ENCODE data around the gene CSF2. TPM values are rescaled to one million over a fixed set of nuclear protein-coding genes. Genes with fewer than 3 reads are reported as not detected.

CSF2 gene
- total RNA-seq, 1 donor from 2014 or later = not detected

DNA sequence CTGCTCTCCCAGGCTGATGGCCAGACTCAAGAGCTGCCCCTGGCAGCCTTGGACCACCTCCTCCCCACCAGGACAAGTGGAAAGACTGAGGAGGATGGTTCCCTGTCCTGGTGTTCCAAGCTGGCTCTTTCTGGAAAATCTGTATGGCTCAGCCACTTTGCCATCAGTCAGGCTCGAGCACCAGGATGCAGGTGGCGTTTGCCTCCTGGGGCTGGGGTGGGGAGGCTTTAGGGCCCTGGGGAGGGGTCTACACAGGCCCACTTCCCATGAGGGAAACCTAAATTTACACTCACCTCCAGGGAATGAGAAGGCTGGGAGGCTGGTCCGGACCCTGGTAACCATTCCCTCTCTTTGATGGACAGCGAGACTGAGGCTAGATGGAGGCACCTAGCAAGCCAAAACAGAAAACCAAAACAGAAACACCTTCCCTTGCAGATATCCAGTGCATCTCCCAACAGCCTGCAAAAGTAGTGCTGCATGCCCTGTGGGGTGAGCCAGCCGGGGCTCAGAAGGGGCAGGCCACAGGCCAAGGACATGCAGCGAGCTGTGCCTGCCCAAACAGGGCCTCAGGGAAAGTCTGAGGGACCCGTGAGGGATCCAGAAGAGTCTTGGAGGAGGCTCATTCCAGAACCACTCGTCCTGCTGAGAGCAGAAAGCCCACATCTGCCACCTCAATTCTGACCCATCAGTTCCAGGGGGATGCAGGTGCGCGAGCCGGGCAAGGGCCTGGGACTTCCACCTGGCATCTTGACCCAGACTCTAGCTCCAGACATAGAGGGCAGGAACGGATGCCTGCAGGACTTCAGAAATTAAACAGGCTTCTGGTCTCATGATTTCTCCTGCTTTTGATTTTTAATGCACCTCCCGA is 5.4 kb upstream of the CSF2 start:
- H3K36me3 ChIP-seq (ENCODE audit: control insufficient read depth, insufficient read depth, low read length) = no peaks in the 10 kb centered on the region
- H3K4me3 ChIP-seq (ENCODE audit: low read depth, low read length) = no peak overlapping the region
- TF ChIP-seq, protein P1, sequence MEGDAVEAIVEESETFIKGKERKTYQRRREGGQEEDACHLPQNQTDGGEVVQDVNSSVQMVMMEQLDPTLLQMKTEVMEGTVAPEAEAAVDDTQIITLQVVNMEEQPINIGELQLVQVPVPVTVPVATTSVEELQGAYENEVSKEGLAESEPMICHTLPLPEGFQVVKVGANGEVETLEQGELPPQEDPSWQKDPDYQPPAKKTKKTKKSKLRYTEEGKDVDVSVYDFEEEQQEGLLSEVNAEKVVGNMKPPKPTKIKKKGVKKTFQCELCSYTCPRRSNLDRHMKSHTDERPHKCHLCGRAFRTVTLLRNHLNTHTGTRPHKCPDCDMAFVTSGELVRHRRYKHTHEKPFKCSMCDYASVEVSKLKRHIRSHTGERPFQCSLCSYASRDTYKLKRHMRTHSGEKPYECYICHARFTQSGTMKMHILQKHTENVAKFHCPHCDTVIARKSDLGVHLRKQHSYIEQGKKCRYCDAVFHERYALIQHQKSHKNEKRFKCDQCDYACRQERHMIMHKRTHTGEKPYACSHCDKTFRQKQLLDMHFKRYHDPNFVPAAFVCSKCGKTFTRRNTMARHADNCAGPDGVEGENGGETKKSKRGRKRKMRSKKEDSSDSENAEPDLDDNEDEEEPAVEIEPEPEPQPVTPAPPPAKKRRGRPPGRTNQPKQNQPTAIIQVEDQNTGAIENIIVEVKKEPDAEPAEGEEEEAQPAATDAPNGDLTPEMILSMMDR (IDR thresholded peaks at IDR 0.05; ENCODE audit: insufficient read depth, low read length, severe bottlenecking) = no peak
- FAIRE-seq (no peak), DNase-seq (ENCODE audit: low read depth) (no peak)
- H3K27me3 ChIP-seq (ENCODE audit: control insufficient read depth, insufficient read depth, low read length) = peaks cover 3% of the 10 kb centered on the region

DNA sequence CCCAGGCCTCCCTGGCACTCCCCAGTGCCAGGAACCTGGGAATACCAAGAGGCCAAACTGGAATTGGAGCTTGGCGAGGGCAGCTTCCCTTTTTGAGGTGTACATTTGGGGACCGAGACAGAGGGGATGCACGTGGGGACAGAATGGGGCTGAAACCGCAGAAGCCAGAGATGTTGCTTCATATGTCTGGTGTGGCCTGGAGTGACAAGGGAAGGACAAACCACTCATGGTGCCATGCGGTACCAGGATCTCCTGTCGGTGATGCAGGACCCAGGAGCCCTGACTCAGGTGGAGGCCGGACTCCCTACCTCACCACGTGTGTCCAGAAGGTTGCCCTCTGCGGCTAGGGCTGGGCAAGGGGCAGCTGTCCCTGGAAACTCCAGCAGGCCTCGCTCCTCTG is 4.0 kb upstream of the CSF2 start:
- FAIRE-seq (no peak), DNase-seq (ENCODE audit: low read depth) (no peak)
- TF ChIP-seq, protein P1 (IDR thresholded peaks at IDR 0.05; ENCODE audit: insufficient read depth, low read length, severe bottlenecking) = no peak
- no peak overlapping the region for H3K4me3 ChIP-seq (ENCODE audit: low read depth, low read length)
- H3K27me3 ChIP-seq (ENCODE audit: control insufficient read depth, insufficient read depth, low read length) = peaks cover 3% of the 10 kb centered on the region
- H3K36me3 ChIP-seq (ENCODE audit: control insufficient read depth, insufficient read depth, low read length) = no peaks in the 10 kb centered on the region

DNA sequence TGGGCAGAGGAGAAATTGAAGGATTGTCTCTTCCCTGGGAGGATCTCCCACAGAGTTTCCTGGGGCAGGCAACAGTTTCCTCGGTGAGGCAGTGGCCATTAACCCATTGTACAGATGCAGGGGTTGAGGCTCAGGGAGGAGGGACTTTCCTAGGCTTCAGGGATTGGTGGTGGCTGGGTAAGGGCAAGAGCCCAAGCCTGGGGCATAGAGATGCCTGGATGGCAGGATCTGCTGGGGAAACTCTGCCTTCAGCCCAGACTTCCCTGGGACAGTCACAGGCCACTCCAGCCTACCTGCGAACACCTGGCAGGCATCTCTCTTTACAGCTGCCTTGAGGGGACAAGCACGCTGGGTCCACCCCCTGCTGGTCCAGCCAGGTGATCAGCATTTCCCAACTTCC is 3.6 kb upstream of the CSF2 start:
- FAIRE-seq = no peak
- no peak for DNase-seq (ENCODE audit: low read depth)
- TF ChIP-seq, protein P1 (IDR thresholded peaks at IDR 0.05; ENCODE audit: insufficient read depth, low read length, severe bottlenecking) = no peak

DNA sequence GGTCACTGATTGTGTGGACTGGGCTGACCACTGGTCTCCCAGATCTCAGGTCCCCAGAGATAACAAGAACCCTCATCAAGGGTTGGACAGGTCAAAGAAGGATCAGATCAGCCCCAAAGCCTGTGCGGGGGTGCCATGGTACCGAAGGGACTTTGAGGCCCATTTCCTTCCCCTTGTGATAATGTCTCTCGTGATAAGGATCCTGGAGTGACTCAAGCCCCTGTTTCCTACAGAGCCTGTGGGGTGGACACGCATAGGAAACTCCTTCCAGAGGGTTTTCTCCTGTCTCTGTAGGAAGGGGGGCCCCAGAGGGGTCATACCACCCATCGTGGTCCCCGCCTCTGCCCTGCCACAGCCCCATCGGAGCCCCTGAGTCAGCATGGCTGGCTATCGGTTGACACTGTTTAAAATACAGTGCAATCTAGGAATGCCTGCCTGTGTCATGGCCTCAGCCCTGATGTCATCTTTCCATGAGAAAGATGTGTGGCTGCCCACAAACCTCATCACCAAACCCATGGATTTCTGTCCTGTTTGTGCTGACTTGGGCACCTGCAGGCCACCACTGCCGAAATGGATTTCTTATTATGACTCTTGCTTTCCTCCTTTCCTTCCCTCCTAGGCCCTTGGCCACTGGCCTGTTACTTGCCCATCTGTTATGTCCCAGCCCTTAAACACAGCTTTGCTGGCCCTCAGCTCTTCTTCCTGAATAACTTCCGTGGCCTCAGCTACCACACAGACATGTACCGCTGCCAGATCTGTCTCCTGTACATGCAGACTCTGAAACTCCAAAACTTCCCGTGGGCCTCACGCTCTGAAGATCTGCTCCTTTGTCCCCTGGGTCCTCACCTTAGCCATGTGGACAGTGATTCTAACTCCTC is 2.9 kb upstream of the CSF2 start:
- no peaks in the 10 kb centered on the region for H3K36me3 ChIP-seq (ENCODE audit: control insufficient read depth, insufficient read depth, low read length)
- H3K27me3 ChIP-seq (ENCODE audit: control insufficient read depth, insufficient read depth, low read length) = peaks cover 3% of the 10 kb centered on the region
- no peak for FAIRE-seq
- no peak overlapping the region for H3K4me3 ChIP-seq (ENCODE audit: low read depth, low read length)
- TF ChIP-seq, protein P1 (IDR thresholded peaks at IDR 0.05; ENCODE audit: insufficient read depth, low read length, severe bottlenecking) = no peak
- DNase-seq (ENCODE audit: low read depth) = no peak

More for the DNA sequence above, 3.6 kb upstream of the CSF2 start:
- Histone ChIP-seq H3K27me3 (ENCODE audit: control insufficient read depth, insufficient read depth, low read length) (peaks cover 3% of the 10 kb centered on the region), H3K36me3 (ENCODE audit: control insufficient read depth, insufficient read depth, low read length) (no peaks in the 10 kb centered on the region), H3K4me3 (ENCODE audit: low read depth, low read length) (no peak overlapping the region)

DNA sequence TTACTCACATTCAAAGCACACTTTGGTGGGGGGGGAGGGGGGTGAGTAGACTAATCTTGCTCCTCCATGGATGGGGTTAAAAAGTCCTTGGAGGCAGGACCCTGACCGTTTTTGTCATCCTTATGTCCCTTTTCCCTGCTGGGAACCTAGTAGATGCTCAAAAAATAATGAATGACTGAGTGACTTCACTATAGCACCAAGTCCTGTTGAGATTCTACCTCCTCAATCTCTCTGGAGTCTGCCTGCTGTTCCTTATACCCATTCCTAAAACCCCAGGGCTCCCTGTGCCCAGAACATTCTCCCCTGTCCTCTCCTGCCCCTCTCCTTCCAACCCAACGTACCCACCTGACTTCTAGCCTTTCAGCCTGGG is 2.3 kb upstream of the CSF2 start:
- DNase-seq (ENCODE audit: low read depth) (no peak), FAIRE-seq (no peak)
- Histone ChIP-seq H3K4me3 (ENCODE audit: low read depth, low read length) (no peak overlapping the region), H3K27me3 (ENCODE audit: control insufficient read depth, insufficient read depth, low read length) (peaks cover 3% of the 10 kb centered on the region), H3K36me3 (ENCODE audit: control insufficient read depth, insufficient read depth, low read length) (no peaks in the 10 kb centered on the region)
- TF ChIP-seq, protein P1 (IDR thresholded peaks at IDR 0.05; ENCODE audit: insufficient read depth, low read length, severe bottlenecking) = no peak

Measured in bronchial epithelial cell (primary cell).